NOMO-1 (cell line): ENCODE measurements around the gene IFT20.

Experiments used
- DNase-seq, 2 experiments: peaks; one replicate each; lab custom pipeline; 2025; ENCODE audit not compliant: unreplicated experiment in 2 of 2; lab: John Stamatoyannopoulos, UW

IFT20 gene, protein sequence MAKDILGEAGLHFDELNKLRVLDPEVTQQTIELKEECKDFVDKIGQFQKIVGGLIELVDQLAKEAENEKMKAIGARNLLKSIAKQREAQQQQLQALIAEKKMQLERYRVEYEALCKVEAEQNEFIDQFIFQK

DNA sequence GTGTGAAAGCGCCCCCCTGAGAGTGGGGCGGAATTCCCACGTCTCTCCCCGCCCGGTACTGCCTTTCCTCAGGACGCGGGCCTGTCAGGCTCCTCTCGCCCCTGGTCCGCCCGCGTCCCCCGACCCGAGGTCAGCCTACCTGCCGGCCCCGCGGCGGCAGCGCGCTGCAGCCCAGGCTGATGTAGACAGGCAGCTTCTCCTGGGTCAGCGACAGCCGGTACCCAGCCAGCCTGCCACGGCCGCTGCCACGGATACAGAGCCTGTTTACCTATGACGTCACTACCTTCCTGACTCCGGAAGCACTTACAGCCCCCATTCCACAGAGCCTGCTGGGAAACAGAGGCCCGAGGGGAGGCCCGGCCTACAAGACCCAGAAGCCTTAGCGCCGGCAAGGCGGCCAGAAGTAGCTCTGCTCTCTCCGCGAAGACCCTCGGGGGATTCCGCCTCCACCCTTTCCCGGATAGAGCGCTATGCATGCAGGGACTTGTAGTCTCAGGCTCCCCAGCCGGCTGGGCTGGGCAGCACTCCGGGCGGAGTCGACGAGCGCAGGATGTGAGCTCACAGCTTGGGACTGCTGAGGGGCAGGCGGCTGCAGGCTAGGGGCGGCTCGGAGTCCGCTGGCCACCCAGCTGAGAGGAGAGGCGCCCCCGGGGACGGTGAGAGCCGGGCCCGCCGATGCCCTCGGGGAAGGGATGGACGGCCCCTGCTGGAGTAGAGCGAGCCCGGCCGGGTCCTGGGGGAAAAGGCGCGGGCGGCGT is at the start of gene IFT20, which contains the start of gene TNFAIP1:
IFT20 (minus strand) TSS at position 272 of the 758 bp plus-strand sequence. CDS start 3,487 bp downstream, outside the sequence.
TNFAIP1 (plus strand) TSS at position 561 of the 758 bp plus-strand sequence. CDS start 3,761 bp downstream, outside the sequence.
- DNase-seq = peak; percentile 99

DNA sequence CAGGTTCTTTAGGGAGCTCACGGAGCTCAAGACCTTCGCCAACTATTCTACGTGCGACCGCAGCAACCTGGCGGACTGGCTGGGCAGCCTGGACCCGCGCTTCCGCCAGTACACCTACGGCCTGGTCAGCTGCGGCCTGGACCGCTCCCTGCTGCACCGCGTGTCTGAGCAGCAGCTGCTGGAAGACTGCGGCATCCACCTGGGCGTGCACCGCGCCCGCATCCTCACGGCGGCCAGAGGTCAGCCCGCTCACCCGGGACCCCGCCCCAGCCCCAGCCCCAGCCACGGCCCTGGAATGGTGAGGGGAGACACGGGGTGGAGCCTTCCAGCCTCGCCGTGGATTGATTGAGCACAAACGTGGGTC is 49.7 kb upstream of the IFT20 start:
- DNase-seq = no peak

GRCh38 chr17:28384281-28385036 is 49.2 kb upstream of the IFT20 start:
- DNase-seq = peak; percentile 56 to 66

DNA sequence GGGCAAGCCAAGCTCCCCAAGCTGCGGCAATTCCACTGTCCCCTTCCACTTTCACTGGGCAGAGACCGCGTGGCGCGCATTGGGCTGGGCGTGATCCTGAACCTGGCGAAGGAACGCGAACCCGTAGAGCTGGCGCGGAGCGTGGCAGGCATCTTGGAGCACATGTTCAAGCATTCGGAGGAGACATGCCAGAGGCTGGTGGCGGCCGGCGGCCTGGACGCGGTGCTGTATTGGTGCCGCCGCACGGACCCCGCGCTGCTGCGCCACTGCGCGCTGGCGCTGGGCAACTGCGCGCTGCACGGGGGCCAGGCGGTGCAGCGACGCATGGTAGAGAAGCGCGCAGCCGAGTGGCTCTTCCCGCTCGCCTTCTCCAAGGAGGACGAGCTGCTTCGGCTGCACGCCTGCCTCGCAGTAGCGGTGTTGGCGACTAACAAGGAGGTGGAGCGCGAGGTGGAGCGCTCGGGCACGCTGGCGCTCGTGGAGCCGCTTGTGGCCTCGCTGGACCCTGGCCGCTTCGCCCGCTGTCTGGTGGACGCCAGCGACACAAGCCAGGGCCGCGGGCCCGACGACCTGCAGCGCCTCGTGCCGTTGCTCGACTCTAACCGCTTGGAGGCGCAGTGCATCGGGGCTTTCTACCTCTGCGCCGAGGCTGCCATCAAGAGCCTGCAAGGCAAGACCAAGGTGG is 46.0 kb upstream of the IFT20 start:
- DNase-seq = no peak

GRCh38 chr17:28379814-28380801 is 44.8 kb upstream of the IFT20 start:
- no peak for DNase-seq

DNA sequence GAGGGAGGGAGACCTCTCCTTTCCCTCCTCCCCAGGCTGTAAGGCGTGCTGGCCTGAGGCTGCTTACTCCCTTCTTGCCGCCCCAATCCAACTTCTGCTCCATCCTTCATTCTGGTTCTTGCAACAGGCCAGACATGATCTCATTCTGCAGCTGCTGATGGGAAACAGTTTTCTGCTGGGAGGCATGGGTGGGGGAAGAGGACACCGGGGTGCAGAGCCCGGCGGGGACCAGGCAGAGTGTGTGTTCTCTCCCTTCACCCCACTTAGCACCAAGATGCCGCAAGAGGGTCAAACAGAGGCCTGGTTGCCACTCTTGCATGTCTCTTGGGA is 37.6 kb upstream of the IFT20 start:
- DNase-seq = no peak

- DNase-seq = no peak
These were observed 37.1 kb upstream of the IFT20 start for GRCh38 chr17:28372203-28372944.

DNA sequence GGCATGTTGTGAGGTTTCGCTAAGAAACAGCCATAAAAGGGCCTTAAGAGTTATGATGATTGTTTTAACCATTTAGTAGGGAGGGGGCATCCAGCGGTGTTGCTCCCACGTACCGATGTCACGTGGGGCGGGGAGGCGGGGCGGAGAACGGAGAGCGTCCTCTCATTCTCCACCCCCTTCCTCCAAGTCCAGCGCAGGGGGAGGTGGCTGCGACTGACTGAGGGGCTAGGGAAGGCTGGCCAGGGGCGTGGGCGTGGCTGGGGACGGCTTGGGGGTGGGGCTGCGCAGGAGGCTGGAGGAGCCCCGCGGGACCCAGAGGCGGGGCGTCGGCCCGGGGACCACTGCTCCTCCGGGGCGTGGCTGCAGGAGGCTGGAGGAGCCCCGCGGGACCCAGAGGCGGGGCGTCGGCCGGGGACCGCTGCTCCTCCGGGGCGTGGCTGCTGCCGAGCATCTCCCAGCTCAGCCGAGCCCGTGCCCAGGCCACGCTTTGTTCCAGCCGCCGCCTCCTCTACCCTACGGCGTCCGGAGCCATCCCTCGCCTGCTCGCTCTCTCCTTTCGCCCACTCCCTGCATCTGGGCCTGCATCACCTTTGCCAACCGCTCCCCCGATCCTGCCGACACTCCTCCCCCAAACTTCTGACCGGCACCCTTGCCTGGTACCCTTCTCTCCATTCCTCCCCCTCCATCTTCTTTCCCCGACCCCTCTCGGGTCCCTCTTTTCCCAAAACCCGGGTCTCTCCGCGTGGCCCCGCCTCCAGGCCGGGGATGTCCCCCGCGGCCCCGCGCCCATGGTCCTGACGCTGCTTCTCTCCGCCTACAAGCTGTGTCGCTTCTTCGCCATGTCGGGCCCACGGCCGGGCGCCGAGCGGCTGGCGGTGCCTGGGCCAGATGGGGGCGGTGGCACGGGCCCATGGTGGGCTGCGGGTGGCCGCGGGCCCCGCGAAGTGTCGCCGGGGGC is 36.3 kb upstream of the IFT20 start, which contains the start of gene SARM1:
SARM1 (plus strand) TSS at position 450 of the 958 bp plus-strand sequence; CDS start at position 789, 339 bp downstream.
- DNase-seq = peak in 1 of 2 experiments; percentile 12

- no peak for DNase-seq
These were observed 35.5 kb upstream of the IFT20 start for GRCh38 chr17:28370744-28371103.

DNA sequence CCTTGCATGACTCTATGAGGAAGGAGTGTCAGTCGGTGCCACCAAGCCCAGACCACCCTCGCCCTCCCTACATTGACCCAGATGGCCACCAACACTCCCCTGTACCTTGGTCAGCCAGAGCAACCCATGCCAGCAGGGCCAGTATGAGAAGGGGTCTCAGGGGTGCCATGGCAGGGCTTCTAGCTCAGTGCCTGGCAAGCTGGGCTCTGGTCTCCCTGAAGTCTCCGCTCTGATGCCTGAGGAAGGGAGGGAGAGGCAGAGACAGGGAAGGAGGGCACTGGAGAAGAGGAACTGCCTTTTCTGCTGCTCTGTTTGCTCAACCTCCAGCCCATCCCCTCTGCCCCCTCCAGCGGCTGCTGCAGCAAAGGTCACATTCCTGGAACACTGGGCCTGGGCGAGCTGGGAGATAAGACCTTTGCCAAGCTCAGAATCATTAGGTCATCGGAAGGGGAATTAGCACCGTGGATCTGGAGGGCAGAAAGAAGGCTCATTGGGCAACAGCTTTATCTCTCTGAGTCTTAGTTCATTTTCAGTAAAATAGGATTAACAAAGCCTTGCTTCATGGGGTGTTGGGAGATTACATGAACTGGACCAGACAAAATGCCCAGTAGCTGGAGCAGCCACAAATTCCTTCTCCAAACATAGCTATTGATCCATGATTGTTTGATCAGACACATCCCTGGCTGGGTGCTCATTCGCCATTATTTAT is 34.9 kb upstream of the IFT20 start, which contains the start of gene VTN:
VTN (minus strand) TSS at position 273 of the 709 bp plus-strand sequence; CDS start at position 169, 104 bp downstream.
- peak in 1 of 2 experiments; percentile 19 for DNase-seq

DNA sequence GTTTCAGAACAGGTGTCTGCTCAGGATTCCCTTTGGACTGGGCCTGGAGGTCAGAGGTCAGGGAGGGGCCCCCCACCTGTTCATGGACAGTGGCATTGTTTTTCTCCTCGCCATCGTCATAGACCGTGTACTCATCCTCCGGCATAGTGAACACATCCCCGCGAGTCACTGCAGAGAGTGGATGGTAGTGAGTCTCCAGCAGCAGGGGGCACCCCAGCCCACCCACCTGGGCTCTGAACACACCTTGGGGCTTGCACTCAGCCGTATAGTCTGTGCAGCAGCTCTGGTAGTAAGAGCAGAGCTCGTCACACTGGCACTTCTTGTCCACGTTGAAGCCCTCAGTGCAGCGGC is 34.4 kb upstream of the IFT20 start:
- no peak for DNase-seq

DNA sequence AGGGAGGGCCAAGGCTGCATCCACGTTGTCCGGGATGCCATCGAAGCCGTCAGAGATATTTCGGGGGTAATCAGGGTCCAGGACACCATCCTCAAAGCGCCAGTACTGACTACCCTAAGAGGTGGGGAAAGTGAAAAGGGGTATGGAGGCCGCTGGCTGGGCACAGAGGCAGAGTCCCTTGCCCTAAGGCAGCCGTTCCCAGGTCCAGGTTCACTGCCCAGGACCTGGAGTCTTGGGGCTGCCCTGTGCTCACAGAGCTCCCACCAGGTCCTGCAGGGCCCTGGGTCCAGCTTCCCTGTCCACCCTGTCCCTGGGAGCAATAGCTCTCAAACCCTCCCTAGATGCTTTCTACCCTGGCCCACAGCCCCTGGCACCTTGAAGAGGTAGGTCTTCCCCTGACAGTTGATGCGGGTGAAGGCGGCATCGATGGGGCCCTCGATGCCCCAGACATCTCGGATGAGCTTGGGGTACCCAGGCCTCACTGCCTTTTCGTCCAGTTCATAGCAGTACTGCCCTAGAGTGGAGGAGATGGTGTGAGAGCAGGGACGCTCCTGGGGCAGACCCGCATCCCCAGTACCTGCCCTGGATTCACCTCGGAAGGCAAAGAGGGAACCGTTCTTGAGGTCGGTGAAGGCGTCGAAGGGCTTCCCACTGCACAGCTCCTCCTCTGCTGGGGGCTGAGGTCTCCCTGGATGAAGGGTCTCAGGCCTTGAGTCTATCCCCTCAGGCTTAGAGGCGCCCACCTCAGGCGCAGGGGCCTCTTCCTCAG is 33.8 kb upstream of the IFT20 start:
- no peak for DNase-seq

GRCh38 chr17:28368306-28368831 is 33.1 kb upstream of the IFT20 start:
- DNase-seq = no peak

DNA sequence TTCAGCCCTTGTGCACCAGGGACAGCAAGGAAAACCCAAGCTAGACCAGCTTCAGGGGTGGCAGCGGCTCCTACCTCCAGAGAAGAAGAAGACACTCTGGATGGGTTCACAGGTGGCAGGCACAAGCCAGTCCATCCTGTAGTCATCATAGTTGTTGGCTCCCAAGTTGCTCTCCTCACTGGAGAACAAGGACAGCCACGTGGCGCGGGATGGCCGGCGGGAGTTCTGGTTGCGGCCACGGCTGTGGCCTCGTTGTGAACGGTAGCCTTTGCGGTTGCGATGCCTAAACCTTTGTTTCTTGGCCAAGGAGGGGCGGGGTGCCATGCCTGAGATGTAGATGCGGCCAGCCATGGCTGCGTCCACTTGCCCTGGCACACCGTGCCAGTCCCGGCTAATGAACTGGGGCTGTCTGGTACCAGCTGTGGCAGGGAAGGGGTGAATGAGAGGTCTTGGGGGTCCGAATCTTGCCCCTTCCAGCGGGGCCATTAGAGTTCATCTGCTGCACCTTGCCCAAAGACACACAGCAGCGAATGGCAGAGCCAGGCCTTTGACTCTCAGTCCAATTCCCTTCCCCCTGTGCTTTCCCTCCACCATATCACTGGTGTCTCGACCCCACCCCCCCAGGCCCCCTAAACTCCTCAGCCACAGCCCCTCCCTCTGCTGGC is 32.5 kb upstream of the IFT20 start:
- no peak for DNase-seq

DNA sequence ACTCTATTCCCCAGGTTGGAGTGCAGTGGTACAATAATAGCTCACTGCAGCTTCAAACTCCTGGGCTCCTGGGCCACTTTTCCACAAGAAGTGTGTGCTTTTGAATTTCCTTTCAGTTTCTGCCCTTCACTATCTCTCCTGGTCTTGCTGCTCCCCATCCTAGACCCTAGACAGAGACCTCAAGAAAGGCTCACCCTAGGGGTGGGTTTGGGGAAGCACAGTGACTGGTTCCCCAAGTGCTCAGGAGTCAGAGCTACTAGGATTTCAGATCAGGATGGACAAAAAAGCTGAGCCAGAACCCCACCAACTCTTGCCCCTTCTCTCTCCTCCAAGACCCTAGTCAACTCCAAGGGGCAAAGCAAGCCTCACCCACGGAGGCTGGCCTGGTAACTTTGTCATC is 31.3 kb upstream of the IFT20 start:
- DNase-seq = no peak

DNA sequence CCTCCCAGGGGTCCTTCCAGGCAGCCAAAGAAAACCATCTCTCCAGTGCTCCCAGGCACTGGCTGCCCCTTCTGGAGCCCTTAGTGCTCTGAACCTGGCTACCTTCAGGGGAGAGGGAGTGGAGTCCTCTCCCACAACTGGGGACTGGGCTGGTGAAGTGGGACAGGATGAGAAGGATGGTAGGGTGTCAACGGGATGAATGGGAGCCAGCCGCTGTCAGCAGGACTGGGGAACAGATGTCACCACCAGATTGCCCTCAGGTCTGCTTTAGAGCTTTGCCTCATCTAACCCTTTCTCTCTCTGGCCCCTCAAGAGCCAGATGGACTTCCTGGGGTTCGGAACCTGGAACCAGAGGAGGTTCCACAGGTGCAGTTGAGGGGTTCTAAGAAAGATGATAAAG is 30.2 kb upstream of the IFT20 start:
- no peak for DNase-seq
